Loucy (cell line): ENCODE data around the gene PTCHD1.

ENCODE experiments used
- CTCF ChIP-seq: fragments of 200-600 bp; sonication (generic); conservative IDR thresholded peaks from 2 replicates; pipeline ENCODE4 v1.5.1; 2014; ENCODE audit warnings: mild to moderate bottlenecking, antibody characterized with exemption, low read length
- EZH2phosphoT487 ChIP-seq: fragments of 200-600 bp; IDR thresholded peaks from 2 replicates; pipeline ENCODE4 v1.6.1; 2018; ENCODE audit warnings: antibody characterized with exemption, mild to moderate bottlenecking, moderate library complexity, borderline replicate concordance

- TF ChIP-seq CTCF (no peak), EZH2phosphoT487 (no peak)
These were observed 38.6 kb downstream of the PTCHD1 start for GRCh38 chrX:23373129-23373804.
